ENCODE data around the gene WWOX.

Gene WWOX

DNA sequence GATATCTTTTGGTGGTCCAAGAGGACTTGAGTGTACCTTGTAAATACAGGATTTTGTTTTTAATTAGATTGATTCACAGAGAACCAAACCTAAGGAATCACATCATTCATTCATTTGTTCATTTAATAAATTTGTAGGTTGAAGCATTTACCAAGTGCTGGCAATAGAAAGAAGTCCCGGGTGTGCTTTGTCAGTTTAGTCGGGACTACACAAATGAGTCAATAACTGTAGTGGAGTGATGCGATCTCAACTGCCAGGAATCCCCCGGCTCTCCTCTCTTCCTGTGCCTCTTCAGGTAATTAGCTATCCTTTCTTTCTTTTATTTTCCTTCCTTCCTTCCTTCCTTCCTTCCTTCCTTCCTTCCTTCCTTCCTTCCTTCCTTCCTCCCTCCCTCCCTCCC, 1.4 kb upstream of the WWOX start:
- TF ChIP-seq, protein P1, sequence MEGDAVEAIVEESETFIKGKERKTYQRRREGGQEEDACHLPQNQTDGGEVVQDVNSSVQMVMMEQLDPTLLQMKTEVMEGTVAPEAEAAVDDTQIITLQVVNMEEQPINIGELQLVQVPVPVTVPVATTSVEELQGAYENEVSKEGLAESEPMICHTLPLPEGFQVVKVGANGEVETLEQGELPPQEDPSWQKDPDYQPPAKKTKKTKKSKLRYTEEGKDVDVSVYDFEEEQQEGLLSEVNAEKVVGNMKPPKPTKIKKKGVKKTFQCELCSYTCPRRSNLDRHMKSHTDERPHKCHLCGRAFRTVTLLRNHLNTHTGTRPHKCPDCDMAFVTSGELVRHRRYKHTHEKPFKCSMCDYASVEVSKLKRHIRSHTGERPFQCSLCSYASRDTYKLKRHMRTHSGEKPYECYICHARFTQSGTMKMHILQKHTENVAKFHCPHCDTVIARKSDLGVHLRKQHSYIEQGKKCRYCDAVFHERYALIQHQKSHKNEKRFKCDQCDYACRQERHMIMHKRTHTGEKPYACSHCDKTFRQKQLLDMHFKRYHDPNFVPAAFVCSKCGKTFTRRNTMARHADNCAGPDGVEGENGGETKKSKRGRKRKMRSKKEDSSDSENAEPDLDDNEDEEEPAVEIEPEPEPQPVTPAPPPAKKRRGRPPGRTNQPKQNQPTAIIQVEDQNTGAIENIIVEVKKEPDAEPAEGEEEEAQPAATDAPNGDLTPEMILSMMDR (IDR thresholded peaks at IDR 0.05) = no peak
- no peaks in the 10 kb centered on the region for H3K36me3 ChIP-seq
- H3K9me3 ChIP-seq = no peaks in the 10 kb centered on the region
- H3K27ac ChIP-seq = no peak overlapping the region
- H3K4me3 ChIP-seq (ENCODE audit: low read depth in 1 of 2, low read length in 1 of 2) = no peak overlapping the region
- H3K27me3 ChIP-seq = peaks cover 1% of the 10 kb centered on the region
- H3K4me1 ChIP-seq (ENCODE audit: control insufficient read depth in 1 of 2, insufficient read depth in 1 of 2, low read depth in 1 of 2, low read length in 1 of 2) = peaks cover 8 to 10% of the 10 kb centered on the region in 2 experiments

DNA sequence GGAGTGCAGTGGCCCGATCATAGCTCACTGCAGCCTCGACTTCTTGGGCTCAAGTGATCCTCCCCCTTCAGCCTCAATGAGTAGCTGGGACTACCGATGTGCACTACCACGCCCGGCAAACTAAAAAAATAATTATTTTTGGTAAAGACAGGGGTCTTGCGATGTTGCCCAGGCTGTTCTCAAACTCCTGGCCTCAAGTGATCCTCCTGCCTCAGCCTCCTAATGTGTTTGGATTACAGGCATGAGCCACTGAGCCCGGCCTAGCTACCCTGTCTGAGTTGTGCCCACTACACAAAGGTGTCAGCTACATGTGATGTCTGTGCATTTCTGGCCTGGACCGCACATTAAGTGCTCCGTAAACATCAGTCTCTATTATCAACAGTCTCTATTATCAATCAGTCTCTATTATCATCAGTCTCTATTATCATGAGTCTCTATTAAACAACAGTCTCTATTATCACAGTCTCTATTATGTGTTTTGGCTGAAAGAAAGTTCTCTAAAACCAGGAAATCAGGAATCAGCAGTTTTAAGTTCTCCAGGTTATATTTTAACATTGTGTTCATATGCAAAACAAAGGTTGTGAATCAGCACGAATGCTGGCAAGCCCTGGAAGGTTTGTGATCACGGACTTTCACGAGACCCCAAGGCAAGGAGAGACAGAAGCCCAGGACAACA, 721 bp upstream of the WWOX start:
- Histone ChIP-seq H3K9me3 (no peaks in the 10 kb centered on the region), H3K4me1 (ENCODE audit: control insufficient read depth in 1 of 2, insufficient read depth in 1 of 2, low read depth in 1 of 2, low read length in 1 of 2) (peaks cover 8 to 10% of the 10 kb centered on the region in 2 experiments), H3K27me3 (no peaks in the 10 kb centered on the region), H3K27ac (no peak overlapping the region), H3K4me3 (ENCODE audit: low read depth in 1 of 2, low read length in 1 of 2) (peak overlapping the region; percentile 67 to 71), H3K36me3 (no peaks in the 10 kb centered on the region)
- TF ChIP-seq, protein P1 (IDR thresholded peaks at IDR 0.05) = no peak

DNA sequence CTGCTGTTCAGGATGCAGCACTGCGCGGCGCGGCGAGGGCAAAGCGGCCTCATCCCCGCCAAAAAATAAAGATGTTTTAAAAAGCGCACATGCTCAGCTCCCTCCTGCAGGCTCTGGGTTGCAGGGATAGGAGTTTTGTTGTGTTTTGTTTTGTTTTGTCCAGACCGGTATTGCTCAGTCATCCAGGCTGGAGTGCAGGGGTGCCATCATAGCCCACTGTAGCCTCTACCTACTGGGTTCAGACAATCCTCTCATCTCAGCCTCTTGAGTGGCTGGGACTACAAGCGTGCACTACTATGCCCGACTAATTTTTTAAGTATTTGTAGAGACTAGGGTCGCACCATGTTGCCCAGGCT, 636 bp downstream of the WWOX start:
- no peaks in the 10 kb centered on the region for H3K9me3 ChIP-seq
- peaks cover 8 to 10% of the 10 kb centered on the region in 2 experiments for H3K4me1 ChIP-seq (ENCODE audit: control insufficient read depth in 1 of 2, insufficient read depth in 1 of 2, low read depth in 1 of 2, low read length in 1 of 2)
- peak overlapping the region; percentile 67 to 71 for H3K4me3 ChIP-seq (ENCODE audit: low read depth in 1 of 2, low read length in 1 of 2)
- no peak overlapping the region for H3K27ac ChIP-seq
- TF ChIP-seq, protein P1 (IDR thresholded peaks at IDR 0.05) = peak; percentile 39
- H3K36me3 ChIP-seq = no peaks in the 10 kb centered on the region
- no peaks in the 10 kb centered on the region for H3K27me3 ChIP-seq

DNA sequence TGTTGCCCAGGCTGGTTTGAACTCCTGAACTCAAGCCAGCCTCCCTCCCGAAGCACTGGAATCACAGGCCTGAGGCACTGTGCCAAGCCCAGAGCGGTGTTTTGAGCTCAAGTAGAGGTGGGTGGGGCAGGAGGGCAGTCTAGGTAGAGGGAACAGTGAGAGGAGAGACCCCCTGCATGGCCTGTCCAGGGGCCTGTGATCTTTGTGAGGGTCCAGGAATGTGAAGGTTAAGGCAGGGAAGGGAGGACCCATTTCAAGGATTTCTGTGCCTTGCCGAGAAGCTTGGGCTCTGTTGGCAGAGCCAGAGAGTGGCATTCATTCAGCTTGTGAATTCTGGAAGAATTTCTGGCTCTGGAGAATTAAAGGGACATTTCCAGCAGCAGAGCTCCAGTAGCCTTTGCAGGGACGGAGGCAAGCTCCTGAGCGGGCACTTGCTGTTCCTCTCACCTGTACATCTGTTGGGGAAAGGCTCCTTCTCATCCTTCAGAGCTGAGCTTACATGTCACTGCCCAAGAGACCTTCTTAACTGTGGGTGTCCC, 2.7 kb downstream of the WWOX start:
- Histone ChIP-seq H3K4me1 (ENCODE audit: control insufficient read depth in 1 of 2, insufficient read depth in 1 of 2, low read depth in 1 of 2, low read length in 1 of 2) (peaks cover 8 to 10% of the 10 kb centered on the region in 2 experiments), H3K27me3 (no peaks in the 10 kb centered on the region), H3K36me3 (no peaks in the 10 kb centered on the region), H3K27ac (no peak overlapping the region), H3K4me3 (ENCODE audit: low read depth in 1 of 2, low read length in 1 of 2) (no peak overlapping the region), H3K9me3 (no peaks in the 10 kb centered on the region)
- TF ChIP-seq, protein P1 (IDR thresholded peaks at IDR 0.05) = no peak

DNA sequence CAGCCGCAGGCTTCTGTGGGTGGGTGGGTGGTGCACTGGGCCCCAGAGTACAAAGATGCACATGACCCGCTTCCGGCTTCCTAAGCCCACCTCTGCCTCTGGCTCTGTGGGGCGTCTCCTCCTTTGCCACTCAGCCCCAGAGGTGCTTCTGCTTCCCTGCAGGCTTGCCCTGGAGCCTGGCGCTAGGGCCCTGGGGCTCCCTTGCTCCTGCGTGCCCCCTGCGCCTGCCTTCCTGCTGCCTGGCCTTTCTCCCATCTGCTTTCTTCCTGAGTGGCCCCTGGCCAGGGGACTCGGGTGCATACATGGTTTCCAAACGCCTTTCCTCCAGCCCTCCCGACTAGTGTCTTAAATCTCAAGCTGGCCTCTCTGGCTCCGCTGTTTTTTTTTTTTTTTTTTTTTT, 3.4 kb downstream of the WWOX start:
- Histone ChIP-seq H3K27ac (no peak overlapping the region), H3K36me3 (no peaks in the 10 kb centered on the region), H3K4me1 (ENCODE audit: control insufficient read depth in 1 of 2, insufficient read depth in 1 of 2, low read depth in 1 of 2, low read length in 1 of 2) (peaks cover 8 to 10% of the 10 kb centered on the region in 2 experiments), H3K27me3 (no peaks in the 10 kb centered on the region), H3K4me3 (ENCODE audit: low read depth in 1 of 2, low read length in 1 of 2) (no peak overlapping the region), H3K9me3 (no peaks in the 10 kb centered on the region)
- TF ChIP-seq, protein P1 (IDR thresholded peaks at IDR 0.05) = no peak
